Stomach (tissue), 9 donors: Measurements from ENCODE around the gene RNF207. TPM values are rescaled to one million over a fixed set of nuclear protein-coding genes. Genes with fewer than 3 reads are reported as not detected.

Experiments used
- DNase-seq, 2 donors: peaks; one replicate each; pipeline versions ENCODE4 v3.0.0 to v3.0.0-alpha.2; 2013 to 2019
- H3K27ac ChIP-seq, 5 donors: fragments of 200-600 bp in 4 of 5; sonication (generic) in 4 of 5; one replicate each; pipeline ENCODE4 v1.5.1; 2013 to 2019; ENCODE audit warnings: mild to moderate bottlenecking in 1 of 5, moderate library complexity in 1 of 5
- H3K27me3 ChIP-seq, 3 donors: fragments of 200-600 bp; sonication (generic); one replicate each; pipeline ENCODE4 v1.5.1; 2017 to 2019; ENCODE audit warnings: mixed run types in 1 of 3
- H3K36me3 ChIP-seq, 4 donors: fragments of 200-600 bp; sonication (generic); 1 replicate in 3 of 4; 2 replicates in 1 of 4; pipeline ENCODE4 v1.5.1; 2016 to 2019
- H3K4me1 ChIP-seq, 4 donors: fragments of 200-600 bp; sonication (generic); one replicate each; pipeline ENCODE4 v1.5.1; 2016 to 2019
- H3K4me3 ChIP-seq, 4 donors: fragments of 200-600 bp; sonication (generic) in 3 of 4; one replicate each; pipeline ENCODE4 v1.5.1; 2016 to 2019; ENCODE audit warnings: mild to moderate bottlenecking in 1 of 4
- H3K9me3 ChIP-seq, 4 donors: fragments of 200-600 bp; sonication (generic); one replicate each; pipeline ENCODE4 v1.5.1; 2016 to 2019
- EP300 ChIP-seq: sonication (generic); formaldehyde crosslinking; IDR thresholded peaks from one replicate; pipeline ENCODE4 v1.6.1; 2017; ENCODE audit warnings: antibody characterized with exemption
- POLR2A ChIP-seq, 4 donors: fragments of 450-650 bp; IDR thresholded peaks; one replicate each; pipeline ENCODE4 v1.6.1; 2016; ENCODE audit warnings: antibody characterized with exemption in 4 of 4, control low read depth in 2 of 4, mild to moderate bottlenecking in 1 of 4, moderate library complexity in 1 of 4
- POLR2AphosphoS5 ChIP-seq, 3 donors: sonication (generic); formaldehyde crosslinking; IDR thresholded peaks; one replicate each; pipeline ENCODE4 v1.6.1; 2016; ENCODE audit warnings: antibody characterized with exemption in 3 of 3
- WGBS, 5 donors: extraction: QIAGEN DNeasy Blood & Tissue Kit in 3 of 5; methylation state at CpG; one replicate each; pipeline versions ENCODE4 v1.1.5 to v1.1.7; 2013 to 2018; 5-methylcytosine and 5-hydroxymethylcytosine counted together
- intact Hi-C: fragments of 100-400 bp; cut with DNase I; formaldehyde crosslinking; loops from one replicate; pipeline ENCODE4 v1.15.1; 2023; ENCODE audit warnings: low total_unique reads
- polyA plus RNA-seq, 3 donors: library from polyadenylated mRNA; stranded (reverse); fragments of 200-250 nt; gene quantifications; one replicate each; pipeline ENCODE4 v1.2.3, GENCODE V29; 2013
- total RNA-seq, 5 donors: library from RNA; depleted of rRNA; stranded (reverse); fragments of >200 nt; gene quantifications; one replicate each; pipeline versions ENCODE4 v1.1.0 to v1.2.3, GENCODE V29; 2014 to 2016
- TF ChIP-seq, protein P1 (sequence below), 7 experiments: fragments of 450-650 bp in 4 of 7; fragments of 200-600 bp in 3 of 7; sonication (generic) in 3 of 7; IDR thresholded peaks; one replicate each; pipeline ENCODE4 v1.5.1; 2016 to 2019; ENCODE audit warnings: antibody characterized with exemption in 7 of 7, control low read depth in 2 of 7, mild to moderate bottlenecking in 1 of 7
- donor health status: healthy with polysubstance abuse.
- donor health status: Bipolar disorder and iron deficiency.
- donor health status: healthy.

The RNF207 gene
- total and polyA plus RNA-seq, 8 donors: 1.5 to 112 (median 21.8) TPM

GRCh38 chr1:6183520-6183989 lies 22.4 kb upstream of the RNF207 start:
- H3K36me3 ChIP-seq: peaks cover 11 to 40% (median 34%) of the 10 kb centered on the region in 4 donors
- H3K9me3 ChIP-seq: no peaks in the 10 kb centered on the region
- 50 to 58% (median 54%) methylated on average over 6 of the region's 6 CpGs for WGBS, 5 donors
- H3K27me3 ChIP-seq: peaks cover 4 to 38% (median 28%) of the 10 kb centered on the region in 3 donors
- no peak overlapping the region for H3K4me3 ChIP-seq
- peaks cover 22 to 47% (median 35%) of the 10 kb centered on the region in 4 donors for H3K4me1 ChIP-seq
- no peak overlapping the region for H3K27ac ChIP-seq
- DNase-seq: no peak
- intact Hi-C loops: no loop called here
- no peak for TF ChIP-seq POLR2A (IDR thresholded peaks at IDR 0.05)
- TF ChIP-seq POLR2AphosphoS5 (IDR thresholded peaks at IDR 0.05): no peak

DNA sequence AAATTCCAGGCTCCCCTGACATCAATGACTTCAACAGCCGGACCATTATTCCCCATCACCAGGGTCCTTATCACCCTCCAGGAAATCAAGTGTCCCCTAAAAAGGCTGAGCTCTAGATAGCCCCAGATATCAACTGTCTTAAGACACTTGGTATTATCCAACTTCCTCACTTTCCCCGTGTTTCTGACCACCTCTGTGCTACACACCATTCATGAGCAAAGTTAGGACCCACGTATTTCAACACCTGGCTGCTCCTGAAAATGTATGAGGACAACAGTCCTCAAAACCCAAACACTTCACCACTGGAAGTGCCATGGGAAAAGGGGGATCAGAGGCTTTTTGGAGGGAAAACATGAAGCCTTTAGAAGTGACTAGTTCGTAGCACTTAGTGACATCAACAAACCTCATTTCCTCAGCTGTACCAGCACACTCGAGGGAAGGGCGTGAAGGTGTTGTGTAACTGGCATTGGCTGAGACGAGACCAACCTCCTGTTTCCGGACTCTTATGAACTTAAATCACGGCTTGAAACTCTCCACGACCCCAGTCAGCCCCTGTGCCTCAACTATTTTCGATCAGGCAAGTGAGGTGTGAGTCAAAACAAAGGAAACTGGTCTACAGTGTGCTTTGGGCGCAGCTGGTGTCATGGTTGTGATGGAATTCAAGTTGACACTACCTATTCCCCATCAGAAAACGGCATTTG lies 21.7 kb upstream of the RNF207 start:
- Histone ChIP-seq H3K27me3 (peaks cover 0 to 31% (median 21%) of the 10 kb centered on the region in 3 donors), H3K4me3 (no peak overlapping the region), H3K9me3 (no peaks in the 10 kb centered on the region), H3K27ac (no peak overlapping the region), H3K36me3 (peaks cover 18 to 47% (median 40%) of the 10 kb centered on the region in 4 donors), H3K4me1 (peaks cover 15 to 44% (median 30%) of the 10 kb centered on the region in 4 donors)
- intact Hi-C loops: no loop called here
- TF ChIP-seq POLR2A (IDR thresholded peaks at IDR 0.05) (no peak), POLR2AphosphoS5 (IDR thresholded peaks at IDR 0.05) (no peak), EP300 (no peak)
- TF ChIP-seq, protein P1, sequence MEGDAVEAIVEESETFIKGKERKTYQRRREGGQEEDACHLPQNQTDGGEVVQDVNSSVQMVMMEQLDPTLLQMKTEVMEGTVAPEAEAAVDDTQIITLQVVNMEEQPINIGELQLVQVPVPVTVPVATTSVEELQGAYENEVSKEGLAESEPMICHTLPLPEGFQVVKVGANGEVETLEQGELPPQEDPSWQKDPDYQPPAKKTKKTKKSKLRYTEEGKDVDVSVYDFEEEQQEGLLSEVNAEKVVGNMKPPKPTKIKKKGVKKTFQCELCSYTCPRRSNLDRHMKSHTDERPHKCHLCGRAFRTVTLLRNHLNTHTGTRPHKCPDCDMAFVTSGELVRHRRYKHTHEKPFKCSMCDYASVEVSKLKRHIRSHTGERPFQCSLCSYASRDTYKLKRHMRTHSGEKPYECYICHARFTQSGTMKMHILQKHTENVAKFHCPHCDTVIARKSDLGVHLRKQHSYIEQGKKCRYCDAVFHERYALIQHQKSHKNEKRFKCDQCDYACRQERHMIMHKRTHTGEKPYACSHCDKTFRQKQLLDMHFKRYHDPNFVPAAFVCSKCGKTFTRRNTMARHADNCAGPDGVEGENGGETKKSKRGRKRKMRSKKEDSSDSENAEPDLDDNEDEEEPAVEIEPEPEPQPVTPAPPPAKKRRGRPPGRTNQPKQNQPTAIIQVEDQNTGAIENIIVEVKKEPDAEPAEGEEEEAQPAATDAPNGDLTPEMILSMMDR (IDR thresholded peaks at IDR 0.05): no peak
- no peak for DNase-seq
- 77 to 86% (median 81%) methylated on average over 13 of the region's 13 CpGs for WGBS, 5 donors

- intact Hi-C loops: no loop called here
- Histone ChIP-seq H3K36me3 (peaks cover 26 to 56% (median 50%) of the 10 kb centered on the region in 4 donors), H3K9me3 (no peaks in the 10 kb centered on the region), H3K4me3 (no peak overlapping the region), H3K27ac (no peak overlapping the region), H3K27me3 (peaks cover 0 to 23% (median 14%) of the 10 kb centered on the region in 3 donors), H3K4me1 (peaks cover 9 to 37% (median 24%) of the 10 kb centered on the region in 4 donors)
- 59 to 83% (median 67%) methylated on average over 3 of the region's 3 CpGs for WGBS, 5 donors
- no peak for DNase-seq
- no peak for TF ChIP-seq POLR2AphosphoS5 (IDR thresholded peaks at IDR 0.05)
- no peak for TF ChIP-seq EP300
- TF ChIP-seq POLR2A (IDR thresholded peaks at IDR 0.05): no peak
- TF ChIP-seq, protein P1 (IDR thresholded peaks at IDR 0.05): no peak
Observed at GRCh38 chr1:6185151-6185550, 20.8 kb upstream of the RNF207 start.

GRCh38 chr1:6185635-6186382 lies 20.1 kb upstream of the RNF207 start:
- Histone ChIP-seq H3K27ac (no peak overlapping the region), H3K4me1 (peaks cover 4 to 30% (median 17%) of the 10 kb centered on the region in 4 donors), H3K27me3 (peaks cover 0 to 16% (median 8%) of the 10 kb centered on the region in 3 donors), H3K36me3 (peaks cover 32 to 62% (median 56%) of the 10 kb centered on the region in 4 donors), H3K9me3 (no peaks in the 10 kb centered on the region), H3K4me3 (no peak overlapping the region)
- intact Hi-C loops: no loop called here
- WGBS, 5 donors: 69 to 76% (median 72%) methylated on average over 10 of the region's 10 CpGs
- TF ChIP-seq POLR2A (IDR thresholded peaks at IDR 0.05) (no peak), EP300 (no peak), POLR2AphosphoS5 (IDR thresholded peaks at IDR 0.05) (no peak)
- TF ChIP-seq, protein P1 (IDR thresholded peaks at IDR 0.05): no peak
- peak in 1 of 2 donors; percentile 47 for DNase-seq
